Stimulated activated CD8-positive, alpha-beta memory T cell treated with anti-CD3 and anti-CD28 coated beads, Interleukin-7, amount 100 ng/mL, for 4 hours (primary cell): Measurements from ENCODE around the gene TBCK.
A peak's percentile ranks its signal among the peaks of the same experiment; 100 is the strongest.
"Not testable (repeated sequence)": the region's sequence is repeated elsewhere in the genome, so short reads cannot be mapped to it uniquely, and the experiment has no call there.

Experiments used
- DNase-seq, 2 donors: peaks; one replicate each; pipeline ENCODE4 v3.0.0-alpha.2; 2020; ENCODE audit warnings: low read depth in 2 of 2

The TBCK gene

DNA sequence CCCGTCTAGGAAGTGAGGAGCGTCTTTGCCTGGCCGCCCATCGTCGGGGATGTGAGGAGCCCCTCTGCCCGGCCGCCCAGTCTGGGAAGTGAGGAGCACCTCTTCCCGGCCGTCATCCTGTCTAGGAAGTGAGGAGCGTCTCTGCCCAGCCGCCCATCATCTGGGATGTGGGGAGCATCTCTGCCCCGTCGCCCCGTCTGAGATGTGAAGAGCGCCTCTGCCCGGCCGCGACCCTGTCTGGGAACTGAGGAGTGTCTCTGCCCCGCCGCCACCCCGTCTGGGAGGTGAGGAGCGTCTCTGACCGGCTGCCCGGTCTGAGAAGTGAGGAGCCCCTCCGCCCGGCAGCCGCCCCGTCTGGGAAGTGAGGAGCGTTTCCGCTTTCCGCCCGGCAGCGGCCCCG is 5.2 kb upstream of the TBCK start:
- not testable (repeated sequence) for DNase-seq

DNA sequence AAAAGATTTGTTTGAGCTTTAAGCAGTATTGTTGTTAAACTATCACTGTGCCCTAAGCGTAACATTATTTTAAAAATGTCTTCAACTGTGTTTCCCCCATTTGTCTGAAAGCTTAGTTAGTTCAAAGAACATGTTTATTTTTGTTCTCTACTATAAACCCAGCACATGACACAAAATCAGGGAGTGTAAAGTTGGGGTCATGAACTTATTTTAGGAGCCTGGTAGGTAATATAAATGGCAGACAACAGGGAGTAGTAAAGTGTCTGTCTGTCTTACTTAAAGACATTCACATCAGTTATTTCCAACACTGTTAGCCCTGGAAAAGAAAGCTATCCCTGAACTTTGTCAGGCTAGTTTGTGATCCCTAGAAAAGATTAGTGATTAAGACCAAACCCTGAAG is 4.2 kb upstream of the TBCK start:
- DNase-seq: no peak

DNA sequence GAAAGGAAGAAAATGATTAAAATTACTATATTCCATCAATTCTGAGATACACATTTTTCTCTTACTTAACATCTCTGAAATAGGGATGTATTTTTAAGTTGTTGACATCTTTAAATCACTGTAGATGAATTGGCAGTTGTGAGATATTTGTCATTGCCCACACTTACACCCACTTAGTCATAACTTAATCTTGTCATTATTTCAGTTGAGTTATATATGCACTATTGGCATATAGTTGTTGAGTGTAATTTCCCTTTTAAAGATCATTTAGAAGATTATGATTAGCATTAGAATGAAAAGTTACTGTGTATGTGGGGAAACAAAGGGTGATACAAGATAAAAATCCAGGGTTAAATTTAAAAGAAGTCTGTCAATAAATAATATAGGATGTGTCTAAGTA is 2.5 kb upstream of the TBCK start:
- no peak for DNase-seq

DNA sequence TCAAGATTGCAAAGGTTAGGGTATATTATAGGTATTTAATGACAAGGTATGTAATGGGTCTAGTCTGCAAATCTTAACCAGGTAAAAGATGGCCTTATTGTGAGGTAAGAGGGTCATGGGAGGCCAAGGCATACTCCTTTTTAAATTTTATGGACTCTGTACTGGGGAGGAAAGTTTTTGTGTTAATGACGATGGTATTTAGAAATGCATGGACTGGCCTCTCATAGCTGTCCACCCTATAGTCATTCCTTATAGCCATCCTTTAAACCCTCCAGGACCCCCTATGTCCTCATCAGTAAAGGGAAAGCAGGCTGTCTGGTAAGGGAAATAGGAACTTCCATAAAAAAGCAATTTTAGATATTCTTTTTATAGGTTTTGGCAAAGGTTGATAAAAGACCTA is 1.8 kb upstream of the TBCK start:
- no peak for DNase-seq

DNA sequence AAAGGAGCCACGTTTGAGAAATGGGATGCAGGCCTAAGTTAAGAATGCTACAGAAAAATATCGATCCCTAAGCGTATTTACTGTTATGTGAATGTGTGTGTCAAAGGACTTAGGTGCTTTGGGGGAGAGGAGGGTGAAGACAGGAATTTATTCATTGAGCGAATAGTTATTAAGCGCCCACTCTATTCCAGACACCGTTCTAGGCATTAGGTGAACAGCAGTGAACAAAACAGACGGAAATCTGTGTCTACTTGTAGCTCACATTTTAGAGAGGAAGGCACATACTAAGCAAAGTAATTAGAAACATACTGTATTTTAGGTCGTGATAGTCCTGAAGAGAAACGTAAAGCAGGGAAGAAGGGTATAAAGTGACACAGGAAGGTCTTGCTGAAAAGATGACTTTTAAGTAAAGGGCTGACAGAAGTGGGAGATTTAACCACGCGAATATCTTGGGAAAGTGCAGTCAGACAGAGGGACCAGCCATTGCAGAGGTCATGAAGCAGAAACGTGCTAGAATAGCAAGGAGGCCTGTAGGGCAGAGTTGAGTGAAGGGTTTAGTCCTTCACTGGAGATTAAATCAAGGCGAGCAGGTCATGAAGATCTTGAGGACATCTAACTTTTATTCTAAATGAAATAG is 882 bp upstream of the TBCK start:
- DNase-seq: no peak

DNA sequence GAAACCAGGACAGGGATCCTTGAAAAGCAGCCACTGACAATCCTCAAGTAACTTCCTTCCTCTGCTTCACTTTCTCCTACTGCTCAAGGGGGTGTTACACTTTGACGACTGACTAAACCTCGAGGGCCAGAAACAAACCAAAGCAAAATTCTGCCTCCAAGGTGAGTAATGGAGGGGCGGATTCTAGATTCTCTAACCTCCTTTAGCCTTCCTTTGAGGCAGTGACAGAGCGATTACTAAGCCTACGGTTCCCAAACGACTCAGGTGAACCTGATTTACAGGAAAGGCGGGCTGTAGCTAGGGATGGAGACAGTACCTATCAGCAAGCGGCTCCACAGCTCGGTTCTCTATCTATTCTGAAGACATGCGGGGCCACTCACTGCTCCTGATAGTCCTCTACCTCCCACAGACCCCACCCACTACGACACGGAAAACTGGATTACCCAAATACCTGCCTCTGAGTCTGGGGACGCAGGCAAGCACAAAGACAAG is 487 bp downstream of the TBCK start:
- peak; percentile 27 to 39 for DNase-seq

DNA sequence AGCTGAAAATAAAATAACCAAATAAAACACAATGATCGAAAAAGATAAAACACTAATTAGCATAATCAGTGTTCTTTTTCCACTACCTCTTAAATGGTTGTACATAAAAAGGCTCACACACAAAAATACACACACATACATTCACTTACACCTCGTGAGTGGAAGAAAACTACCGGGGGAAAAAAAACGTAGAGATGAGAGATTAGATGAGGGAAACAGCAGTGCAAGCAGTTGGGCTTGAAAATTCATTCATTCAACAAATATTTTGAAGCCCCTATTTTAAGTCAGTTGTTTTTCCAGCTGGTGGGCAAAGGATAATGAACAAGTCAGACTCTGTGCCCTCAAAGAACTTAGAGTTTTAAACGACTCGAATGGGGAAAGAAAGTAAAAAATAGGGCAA is 1.0 kb downstream of the TBCK start:
- DNase-seq: no peak

DNA sequence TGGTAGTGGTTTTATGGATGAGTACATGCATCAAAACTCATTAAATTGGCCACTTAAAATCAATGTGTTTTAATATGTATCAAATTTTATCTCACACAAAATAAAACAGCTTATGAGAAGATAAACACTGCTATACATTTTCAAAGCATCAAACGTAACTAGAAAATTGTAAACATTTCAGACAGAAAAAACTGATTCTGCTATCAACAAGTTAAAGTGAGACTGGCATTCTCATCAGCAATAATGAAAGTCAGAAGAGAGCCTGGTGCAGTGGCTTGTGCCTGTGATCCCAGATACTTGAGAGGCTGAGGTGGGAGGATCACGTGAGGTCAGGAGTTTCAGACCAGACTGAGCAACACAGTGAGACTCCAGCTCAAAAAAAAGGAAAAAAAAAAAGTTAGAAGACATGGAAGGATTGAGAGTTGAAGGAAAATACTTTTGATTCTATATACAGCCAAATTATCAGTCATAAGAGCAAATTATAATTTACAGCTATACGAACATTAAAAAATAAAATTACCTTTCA is 2.9 kb downstream of the TBCK start:
- no peak for DNase-seq

DNA sequence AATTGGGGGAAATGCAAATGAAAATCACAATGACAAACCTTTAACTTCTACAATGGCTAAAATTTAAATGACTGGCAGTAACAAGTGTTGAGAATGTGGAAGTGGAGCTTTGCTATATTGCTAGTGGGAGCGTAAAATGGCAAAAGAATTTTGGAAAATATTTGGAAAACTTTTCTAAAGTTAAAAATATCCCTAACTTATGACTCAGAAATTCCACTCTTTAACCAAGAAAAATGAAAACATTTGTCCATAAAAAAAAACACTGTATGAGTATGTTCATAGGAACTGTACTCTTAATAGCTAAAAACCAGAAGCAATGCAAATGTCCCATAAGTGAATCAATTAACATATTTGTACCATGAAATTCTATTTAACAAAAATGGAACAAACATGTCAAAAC is 3.6 kb downstream of the TBCK start:
- DNase-seq: no peak

DNA sequence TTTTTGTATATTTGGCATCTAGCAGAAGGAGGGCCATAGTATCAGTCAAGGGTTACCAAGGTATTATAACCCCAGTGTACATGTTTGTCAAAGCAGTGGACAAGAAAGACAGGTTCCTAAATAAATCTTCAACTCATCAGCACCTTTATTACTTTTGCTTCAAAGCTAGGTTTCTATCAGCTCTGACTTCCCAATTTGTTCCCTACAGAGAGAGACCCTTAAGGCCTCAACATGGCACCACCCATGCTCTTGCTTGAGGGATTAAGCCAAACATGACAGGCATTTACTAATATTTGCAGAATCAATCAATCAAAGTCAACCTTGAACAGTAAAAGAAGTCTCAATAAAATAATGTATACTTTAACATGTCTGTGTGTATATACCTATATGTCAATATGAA is 9.4 kb downstream of the TBCK start:
- DNase-seq: no peak

DNA sequence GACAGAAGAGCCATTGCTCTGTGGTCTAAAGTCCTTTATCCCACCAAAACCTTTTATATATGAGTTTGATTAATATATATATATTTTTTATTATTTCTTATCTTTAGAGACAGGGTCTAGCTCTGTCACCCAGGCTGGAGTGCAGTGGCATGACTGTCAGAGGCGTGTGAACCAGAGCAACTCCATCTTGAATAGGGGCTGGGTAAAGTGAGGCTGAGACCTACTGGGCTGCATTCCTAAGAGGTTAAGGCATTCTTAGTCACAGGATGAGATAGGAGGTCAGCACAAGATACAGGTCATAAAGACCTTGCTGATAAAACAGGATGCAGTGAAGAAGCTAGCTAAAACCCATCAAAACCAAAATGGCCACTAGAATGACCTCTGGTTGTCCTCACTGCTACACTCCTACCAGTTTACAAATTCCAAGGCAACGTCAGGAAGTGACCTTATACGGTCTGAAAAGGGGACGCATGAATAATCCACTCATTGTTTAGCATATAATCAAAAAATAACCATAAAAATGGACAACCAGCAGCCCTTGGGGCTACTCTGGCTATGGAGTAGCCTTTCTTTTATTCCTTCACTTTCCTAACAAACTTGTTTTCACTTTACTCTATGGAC is 10.5 kb downstream of the TBCK start:
- no peak for DNase-seq

DNA sequence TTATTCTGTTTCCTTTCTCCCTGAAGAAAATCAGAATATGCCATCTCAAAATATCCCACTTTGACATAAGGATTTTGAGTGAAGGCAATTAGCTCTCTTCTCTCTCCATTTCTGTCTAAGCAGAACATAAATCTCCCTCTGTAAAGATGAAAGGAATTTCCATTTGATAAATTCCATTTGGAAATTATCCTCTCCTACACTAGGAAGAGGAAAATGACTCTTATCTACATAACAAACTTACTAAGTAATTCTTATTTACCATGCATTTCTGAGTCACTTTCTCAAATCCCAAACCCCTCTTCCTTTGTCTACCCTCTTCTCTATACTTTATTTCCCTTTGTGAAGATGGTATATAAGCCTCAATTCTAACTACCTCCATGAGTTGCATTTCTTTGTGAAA is 11.4 kb downstream of the TBCK start:
- DNase-seq: no peak

DNA sequence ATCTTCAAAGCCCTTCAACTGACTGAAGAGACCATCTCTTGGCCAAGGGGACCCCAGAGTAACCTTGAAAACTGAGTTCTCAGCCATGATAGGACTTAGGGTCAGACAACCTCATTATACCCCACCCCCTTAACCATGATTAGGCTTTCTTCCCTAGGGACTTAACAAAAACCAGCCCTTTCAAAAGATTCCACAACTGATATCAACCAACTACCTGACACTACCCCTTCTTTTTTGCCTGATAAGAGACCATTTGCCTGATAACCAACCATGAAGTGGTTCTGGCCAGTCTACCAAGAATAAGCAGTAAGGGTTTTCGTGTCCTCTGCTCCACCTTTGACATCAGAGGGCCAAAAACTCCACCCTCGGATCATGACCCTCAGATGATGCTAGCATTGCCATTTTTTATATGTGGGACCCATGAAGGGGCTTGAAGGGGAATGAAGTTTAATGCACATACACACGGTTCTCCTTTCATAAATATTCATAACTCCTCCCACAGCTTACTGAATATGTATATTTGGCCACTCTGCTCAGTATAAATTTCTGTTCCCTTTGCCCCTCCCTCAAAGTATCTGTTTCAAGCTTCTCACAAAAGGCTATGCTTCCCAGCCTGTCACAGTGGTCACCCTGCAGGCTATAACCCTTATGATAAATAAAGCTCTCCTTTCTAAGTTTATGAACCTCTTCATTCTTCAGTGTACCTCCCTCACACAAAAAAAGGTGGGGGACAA is 12.3 kb downstream of the TBCK start:
- no peak for DNase-seq

DNA sequence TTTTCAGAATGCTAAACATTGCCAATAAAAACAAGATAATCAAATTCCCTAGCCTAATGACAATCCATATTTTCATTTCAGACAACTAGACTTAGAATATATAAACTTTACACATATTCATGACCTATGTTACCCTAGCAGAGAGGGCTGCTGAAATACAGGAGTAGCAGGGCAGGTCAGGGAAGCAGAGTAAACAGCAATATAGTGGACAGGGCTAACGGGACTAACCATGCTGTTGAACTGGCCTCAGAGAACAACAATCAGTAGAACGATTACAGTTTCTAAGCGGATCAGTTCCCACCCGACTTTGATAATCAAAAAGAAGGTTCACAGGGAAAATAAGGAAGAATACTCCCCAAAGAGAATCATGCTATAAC is 14.0 kb downstream of the TBCK start:
- no peak for DNase-seq

DNA sequence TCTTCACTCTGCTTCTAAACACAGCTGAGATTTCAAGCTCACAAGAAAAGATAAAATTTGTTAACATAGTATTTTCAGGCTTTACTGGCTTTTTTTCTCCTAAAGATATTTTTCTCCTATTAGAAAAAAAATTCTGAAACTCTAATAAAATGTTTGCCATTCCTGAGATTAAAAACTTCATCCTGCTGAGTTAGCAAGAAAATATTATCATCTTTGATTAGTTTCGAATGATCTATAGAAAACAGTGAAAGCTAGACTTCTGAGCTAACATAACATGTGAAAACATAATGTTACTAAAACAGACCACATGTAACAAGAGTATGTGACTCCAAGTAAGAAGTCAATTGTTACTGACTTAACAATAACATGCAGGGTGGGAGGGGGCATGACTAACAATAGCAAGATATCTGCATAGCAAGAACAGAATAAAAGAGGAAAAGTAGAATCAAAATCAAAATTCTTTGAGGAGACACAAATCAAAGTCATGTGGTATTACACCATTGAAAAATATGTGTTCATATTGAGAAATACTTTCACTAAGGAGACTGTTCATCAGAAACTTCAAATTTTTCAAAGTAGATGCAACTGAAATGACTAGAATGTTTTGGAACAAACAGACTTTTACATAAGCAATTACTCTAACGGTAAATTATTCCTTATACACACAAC is 14.5 kb downstream of the TBCK start:
- DNase-seq: no peak

DNA sequence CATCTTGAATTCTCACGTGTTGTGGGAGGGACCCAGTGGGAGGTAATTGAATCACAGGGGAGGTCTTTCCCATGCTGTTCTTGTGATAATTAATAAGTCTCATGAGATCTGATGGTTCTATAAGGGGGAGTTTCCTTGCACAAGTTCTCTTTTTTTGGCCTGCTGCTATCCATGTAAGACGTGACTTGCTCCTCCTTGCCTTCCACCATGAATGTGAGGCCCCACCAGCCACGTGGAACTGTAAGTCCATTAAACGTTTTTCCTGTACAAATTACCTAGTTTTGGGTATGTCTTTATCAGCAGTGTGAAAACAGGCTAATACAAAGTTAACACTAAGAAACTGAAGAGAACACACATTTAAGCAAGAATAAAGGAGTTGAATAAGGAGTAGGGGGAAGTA is 16.0 kb downstream of the TBCK start:
- no peak for DNase-seq

DNA sequence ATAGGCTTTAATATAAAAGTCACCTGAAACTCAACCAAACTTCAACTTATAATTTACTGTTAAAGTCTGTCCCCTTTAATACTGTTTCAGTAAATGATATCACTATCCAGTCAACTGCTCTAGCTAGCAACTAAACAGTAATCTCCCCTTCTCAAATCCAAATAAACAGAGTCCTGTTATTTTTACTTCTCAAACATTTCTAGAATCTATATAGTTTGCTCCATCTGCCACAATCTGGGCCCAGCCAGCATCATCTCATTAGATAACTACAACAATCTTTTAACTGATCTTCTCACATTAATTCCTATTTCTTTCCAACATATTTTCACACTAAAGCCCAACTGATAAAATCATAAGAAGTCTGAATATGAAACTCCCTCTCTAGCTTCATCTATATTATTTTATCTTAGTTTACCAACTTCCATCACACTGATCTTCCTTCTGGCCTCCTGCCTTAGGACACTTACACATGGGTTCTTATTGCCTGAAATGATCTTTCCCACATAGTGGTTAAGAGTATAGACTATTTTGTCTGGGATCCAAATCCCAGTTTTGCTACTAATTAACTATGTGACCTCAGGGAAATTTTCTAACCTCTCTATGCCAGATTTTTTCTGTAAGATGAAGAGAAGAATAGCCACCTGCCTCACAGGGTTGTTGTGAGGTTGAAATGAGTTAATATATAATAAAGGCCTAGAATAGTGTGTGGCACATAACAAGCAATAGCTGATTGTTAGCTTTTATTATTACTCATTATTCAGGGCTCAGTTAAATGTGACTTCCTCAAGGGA is 18.6 kb downstream of the TBCK start:
- no peak for DNase-seq

DNA sequence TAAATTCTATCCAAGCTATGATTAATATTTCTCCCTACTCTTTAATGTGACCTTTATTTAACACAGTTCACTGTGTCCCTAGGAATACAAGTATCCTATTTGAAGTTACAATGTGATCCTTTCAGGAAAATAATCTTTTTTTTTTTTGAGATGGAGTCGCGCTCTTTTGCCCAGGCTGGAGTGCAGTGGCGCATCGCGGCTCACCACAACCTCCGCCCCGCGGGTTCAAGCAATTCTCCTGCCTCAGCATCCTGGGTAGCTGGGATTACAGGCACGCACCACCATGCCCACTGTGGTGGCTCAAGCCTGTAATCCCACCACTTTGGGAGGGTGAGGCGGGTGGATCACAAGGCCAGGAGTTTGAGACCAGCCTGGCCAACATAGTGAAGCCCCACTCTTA is 21.9 kb downstream of the TBCK start:
- DNase-seq: no peak

DNA sequence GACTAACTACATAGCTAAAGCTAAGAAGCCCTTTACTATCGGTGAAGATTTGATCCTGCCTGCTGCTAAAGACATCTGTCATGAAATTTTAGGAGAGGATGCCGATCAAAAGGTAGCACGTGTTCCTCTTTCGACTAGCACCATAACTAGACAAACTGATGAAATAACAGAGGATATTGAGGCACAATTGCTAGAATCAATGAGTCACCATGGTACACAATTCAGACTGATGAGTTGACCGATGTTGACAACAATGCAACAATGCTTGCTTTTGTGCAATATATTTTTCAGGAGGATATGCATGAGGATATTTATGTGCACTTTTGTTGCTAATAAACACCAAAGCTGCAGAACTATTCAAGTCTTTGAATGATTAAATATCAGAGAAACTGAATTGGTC is 24.3 kb downstream of the TBCK start:
- DNase-seq: no peak

DNA sequence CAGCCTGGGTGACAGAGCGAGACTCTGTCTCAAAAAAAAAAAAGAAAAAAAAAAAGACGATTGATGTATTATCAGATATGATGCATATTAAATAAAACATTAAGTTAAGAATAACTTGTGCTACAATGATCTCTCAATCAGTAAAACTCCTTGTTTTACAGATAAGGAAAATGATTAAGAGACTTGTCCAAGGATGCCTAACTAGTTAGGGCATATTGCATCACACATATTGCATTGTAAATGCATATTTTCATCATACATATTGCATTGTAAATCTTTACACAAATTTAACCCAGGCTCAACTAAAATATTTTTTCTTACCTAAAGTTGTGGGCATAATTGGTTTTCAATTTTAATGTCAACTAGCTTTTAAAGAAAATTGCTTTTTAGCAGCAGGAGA is 26.3 kb downstream of the TBCK start:
- DNase-seq: no peak

DNA sequence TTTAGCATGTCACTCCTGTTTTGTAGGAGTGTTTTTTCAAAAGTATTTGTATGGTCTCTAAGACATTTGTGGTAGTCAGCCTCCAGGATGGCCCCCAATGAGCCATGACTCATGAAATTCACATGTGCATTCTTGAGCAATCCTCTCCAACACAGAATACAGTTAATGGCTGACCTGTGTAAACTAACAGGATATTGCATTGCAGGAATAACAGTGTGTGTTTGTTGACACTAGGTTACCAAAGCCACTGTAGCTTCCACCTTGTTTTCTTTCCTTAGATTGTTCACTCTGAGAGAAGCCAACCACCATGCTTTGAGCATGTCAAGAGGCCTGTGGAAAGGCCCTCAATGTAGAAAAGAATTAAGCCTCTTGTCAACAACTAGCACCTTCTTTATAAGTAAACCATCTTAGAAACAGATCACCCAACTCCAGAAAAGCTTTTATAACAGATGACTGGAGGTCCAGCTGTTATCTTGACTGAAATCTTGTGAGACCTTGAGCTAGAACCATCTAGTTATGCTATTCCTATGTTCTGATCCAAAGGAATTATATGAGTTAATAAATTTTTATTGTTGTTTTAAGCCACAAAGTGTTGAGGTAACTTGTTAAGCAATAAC is 28.5 kb downstream of the TBCK start:
- no peak for DNase-seq
